ENCODE results near the gene DDX49. TPM values are rescaled to one million over a fixed set of nuclear protein-coding genes. Genes with fewer than 3 reads are reported as not detected.

Gene DDX49
- total and polyA plus RNA-seq, 9 of the 15 experiments (the other 6 are each of a cell fraction or from before 2014, with no cell fraction given) = 1.1 to 113 (median 45.7) TPM

DNA sequence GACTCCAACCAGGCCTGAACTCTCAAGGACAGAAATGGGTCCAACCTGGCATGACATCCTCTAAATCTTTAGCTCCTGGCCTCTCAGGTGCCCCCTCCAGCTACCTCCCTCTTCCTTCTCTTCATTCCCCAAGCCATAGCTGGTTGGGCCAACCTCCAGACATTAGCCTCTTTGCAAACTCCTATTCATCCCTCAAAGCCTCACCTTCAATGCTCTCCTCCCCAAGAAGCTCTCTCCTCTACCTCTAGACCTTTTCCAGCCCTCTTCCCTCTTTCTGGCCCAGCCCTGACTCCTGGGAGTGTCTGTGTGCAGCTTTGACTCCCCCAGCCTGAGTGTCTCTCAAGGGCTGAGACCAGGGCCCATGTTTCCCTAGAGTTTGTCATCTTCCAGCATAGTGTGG lies 26.8 kb downstream of the DDX49 start:
- no peak overlapping the region for H3K4me2 ChIP-seq (ENCODE audit: insufficient read depth, low read length)
- POLR2A ChIA-PET = interaction anchor here (0.5 kb wide), 1 partner anchor 37 kb away, joined by 3 read pairs; no protein-coding TSS in a partner anchor
- DNase-seq (ENCODE audit: extremely low read depth in 1 of 4, low spot score in 3 of 4) = no peak

More for the DNA sequence above, 26.8 kb downstream of the DDX49 start:
- H3K9me1 ChIP-seq (ENCODE audit: control insufficient read depth, insufficient read depth, low read length) = peaks cover 5% of the 10 kb centered on the region
- no peak overlapping the region for H2AFZ ChIP-seq (ENCODE audit: low read depth, low read length)
- no peak overlapping the region for H3K27ac ChIP-seq (ENCODE audit: extremely low read depth, low read depth, low read length)
- CTCF ChIA-PET (ENCODE audit: low intra/inter-chr PET ratio) = no interaction called here
- in situ Hi-C loops (cut with MboI) (no loop called here), intact Hi-C loops (cut with micrococcal nuclease) (no loop called here)
- no peaks in the 10 kb centered on the region for H3K79me2 ChIP-seq (ENCODE audit: control insufficient read depth, insufficient read depth, low read length)
- no peaks in the 10 kb centered on the region for H3K36me3 ChIP-seq (ENCODE audit: control insufficient read depth, insufficient read depth, low read length)
- H3K4me3 ChIP-seq = no peak overlapping the region
- H4K20me1 ChIP-seq (replicated peaks; ENCODE audit: control insufficient read depth, insufficient read depth, low read length) = peaks cover 5% of the 10 kb centered on the region
- H3K4me1 ChIP-seq (replicated peaks in 1 of 2; ENCODE audit: control insufficient read depth in 2 of 2, insufficient read depth in 2 of 2, low read length in 2 of 2) = peaks cover 3 to 12% of the 10 kb centered on the region in 2 experiments; a peak in 3 of 5 replicates
- no peaks in the 10 kb centered on the region for H3K9me3 ChIP-seq (replicated peaks; ENCODE audit: control insufficient read depth, insufficient read depth, low read depth, low read length)
- no peak for FAIRE-seq
- TF ChIP-seq ZNF644 (tag; IDR thresholded peaks at IDR 0.05; ENCODE audit: low read depth) = no peak
- TF ChIP-seq, protein P1, sequence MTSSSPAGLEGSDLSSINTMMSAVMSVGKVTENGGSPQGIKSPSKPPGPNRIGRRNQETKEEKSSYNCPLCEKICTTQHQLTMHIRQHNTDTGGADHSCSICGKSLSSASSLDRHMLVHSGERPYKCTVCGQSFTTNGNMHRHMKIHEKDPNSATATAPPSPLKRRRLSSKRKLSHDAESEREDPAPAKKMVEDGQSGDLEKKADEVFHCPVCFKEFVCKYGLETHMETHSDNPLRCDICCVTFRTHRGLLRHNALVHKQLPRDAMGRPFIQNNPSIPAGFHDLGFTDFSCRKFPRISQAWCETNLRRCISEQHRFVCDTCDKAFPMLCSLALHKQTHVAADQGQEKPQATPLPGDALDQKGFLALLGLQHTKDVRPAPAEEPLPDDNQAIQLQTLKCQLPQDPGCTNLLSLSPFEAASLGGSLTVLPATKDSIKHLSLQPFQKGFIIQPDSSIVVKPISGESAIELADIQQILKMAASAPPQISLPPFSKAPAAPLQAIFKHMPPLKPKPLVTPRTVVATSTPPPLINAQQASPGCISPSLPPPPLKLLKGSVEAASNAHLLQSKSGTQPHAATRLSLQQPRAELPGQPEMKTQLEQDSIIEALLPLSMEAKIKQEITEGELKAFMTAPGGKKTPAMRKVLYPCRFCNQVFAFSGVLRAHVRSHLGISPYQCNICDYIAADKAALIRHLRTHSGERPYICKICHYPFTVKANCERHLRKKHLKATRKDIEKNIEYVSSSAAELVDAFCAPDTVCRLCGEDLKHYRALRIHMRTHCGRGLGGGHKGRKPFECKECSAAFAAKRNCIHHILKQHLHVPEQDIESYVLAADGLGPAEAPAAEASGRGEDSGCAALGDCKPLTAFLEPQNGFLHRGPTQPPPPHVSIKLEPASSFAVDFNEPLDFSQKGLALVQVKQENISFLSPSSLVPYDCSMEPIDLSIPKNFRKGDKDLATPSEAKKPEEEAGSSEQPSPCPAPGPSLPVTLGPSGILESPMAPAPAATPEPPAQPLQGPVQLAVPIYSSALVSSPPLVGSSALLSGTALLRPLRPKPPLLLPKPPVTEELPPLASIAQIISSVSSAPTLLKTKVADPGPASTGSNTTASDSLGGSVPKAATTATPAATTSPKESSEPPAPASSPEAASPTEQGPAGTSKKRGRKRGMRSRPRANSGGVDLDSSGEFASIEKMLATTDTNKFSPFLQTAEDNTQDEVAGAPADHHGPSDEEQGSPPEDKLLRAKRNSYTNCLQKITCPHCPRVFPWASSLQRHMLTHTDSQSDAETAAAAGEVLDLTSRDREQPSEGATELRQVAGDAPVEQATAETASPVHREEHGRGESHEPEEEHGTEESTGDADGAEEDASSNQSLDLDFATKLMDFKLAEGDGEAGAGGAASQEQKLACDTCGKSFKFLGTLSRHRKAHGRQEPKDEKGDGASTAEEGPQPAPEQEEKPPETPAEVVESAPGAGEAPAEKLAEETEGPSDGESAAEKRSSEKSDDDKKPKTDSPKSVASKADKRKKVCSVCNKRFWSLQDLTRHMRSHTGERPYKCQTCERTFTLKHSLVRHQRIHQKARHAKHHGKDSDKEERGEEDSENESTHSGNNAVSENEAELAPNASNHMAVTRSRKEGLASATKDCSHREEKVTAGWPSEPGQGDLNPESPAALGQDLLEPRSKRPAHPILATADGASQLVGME (CRISPR knock-in tag; IDR thresholded peaks at IDR 0.05) = no peak
- TF ChIP-seq ZNF274 (IDR thresholded peaks at IDR 0.05; ENCODE audit: borderline replicate concordance, low read depth, low read length) = no peak
- no peak overlapping the region for H3K9ac ChIP-seq (ENCODE audit: insufficient read depth in 1 of 2, low read depth in 2 of 2, low read length in 2 of 2)
- no peak for ATAC-seq
- BruUV-seq (replicated peaks) = no TSS peak
- H3K27me3 ChIP-seq (ENCODE audit: control insufficient read depth in 2 of 2, insufficient read depth in 2 of 2, low read length in 2 of 2) = peaks cover 0 to 14% of the 10 kb centered on the region in 2 experiments; a peak in 1 of 5 replicates

Data from K562 (cell line).